H9 (cell line): ENCODE data around the gene TLR3. TPM values are rescaled to one million over a fixed set of nuclear protein-coding genes. Genes with fewer than 3 reads are reported as not detected.

Experiments used
- DNase-seq: peaks from one replicate; pipeline ENCODE4 v3.0.0-alpha.2; 2017
- H2AFZ ChIP-seq: one replicate; pipeline ENCODE4 v1.6.1; 2013; ENCODE audit warnings: mild to moderate bottlenecking, low read length, control low read depth, moderate library complexity
- H2AK5ac ChIP-seq: 2 replicates; pipeline ENCODE4 v1.6.1; 2013; ENCODE audit warnings: low read length, control low read depth, mixed read lengths; ENCODE audit not compliant: insufficient read length
- H2BK120ac ChIP-seq: one replicate; pipeline ENCODE4 v1.6.1; 2013; ENCODE audit warnings: low read depth, mild to moderate bottlenecking, low read length, control low read depth, inconsistent platforms; ENCODE audit not compliant: poor library complexity, severe bottlenecking
- H2BK12ac ChIP-seq: 2 replicates; pipeline ENCODE4 v1.6.1; 2013; ENCODE audit warnings: low read length, control low read depth, mixed read lengths, low read depth; ENCODE audit not compliant: insufficient read length
- H2BK15ac ChIP-seq: 2 replicates; pipeline ENCODE4 v1.6.1; 2013; ENCODE audit warnings: low read depth, low read length, control low read depth
- H2BK20ac ChIP-seq: one replicate; pipeline ENCODE4 v1.6.1; 2013; ENCODE audit warnings: low read depth, mild to moderate bottlenecking, low read length, control low read depth, inconsistent platforms; ENCODE audit not compliant: poor library complexity, severe bottlenecking
- H2BK5ac ChIP-seq: 2 replicates; pipeline ENCODE4 v1.6.1; 2013; ENCODE audit warnings: low read length, control low read depth, mixed read lengths; ENCODE audit not compliant: insufficient read length
- H3K14ac ChIP-seq: 2 replicates; pipeline ENCODE4 v1.6.1; 2013; ENCODE audit warnings: low read length, control low read depth; ENCODE audit not compliant: insufficient read depth
- H3K18ac ChIP-seq: 2 replicates; pipeline ENCODE4 v1.6.1; 2013; ENCODE audit warnings: low read depth, mild to moderate bottlenecking, mixed read lengths, low read length, control low read depth; ENCODE audit not compliant: insufficient read length
- H3K23ac ChIP-seq: 2 replicates; pipeline ENCODE4 v1.6.1; 2013; ENCODE audit warnings: low read length, control low read depth, mixed read lengths, low read depth; ENCODE audit not compliant: insufficient read length
- H3K23me2 ChIP-seq: 2 replicates; pipeline ENCODE4 v1.6.1; 2013; ENCODE audit warnings: low read depth, mild to moderate bottlenecking, mixed read lengths, low read length, control low read depth; ENCODE audit not compliant: insufficient read length, poor library complexity, severe bottlenecking
- H3K27ac ChIP-seq: 2 replicates; pipeline ENCODE4 v1.5.1; 2013; ENCODE audit warnings: low read length, control low read depth, mixed read lengths, low read depth; ENCODE audit not compliant: insufficient read length
- H3K27me3 ChIP-seq: 2 replicates; pipeline ENCODE4 v1.6.1; 2013; ENCODE audit warnings: low read length, control low read depth, inconsistent platforms; ENCODE audit not compliant: insufficient read depth
- H3K4ac ChIP-seq: 2 replicates; pipeline ENCODE4 v1.6.1; 2013; ENCODE audit warnings: low read depth, mild to moderate bottlenecking, control low read depth, inconsistent platforms, low read length, moderate library complexity
- H3K4me1 ChIP-seq: 2 replicates; pipeline ENCODE4 v1.6.1; 2013; ENCODE audit warnings: low read length, control low read depth, inconsistent platforms; ENCODE audit not compliant: insufficient read depth
- H3K4me2 ChIP-seq: 2 replicates; pipeline ENCODE4 v1.6.1; 2013; ENCODE audit warnings: low read length, control low read depth, mixed read lengths; ENCODE audit not compliant: insufficient read length, insufficient read depth
- H3K56ac ChIP-seq: 2 replicates; pipeline ENCODE4 v1.6.1; 2013; ENCODE audit warnings: low read depth, mild to moderate bottlenecking, mixed read lengths, low read length, control low read depth; ENCODE audit not compliant: insufficient read length
- H3K79me1 ChIP-seq: 2 replicates; pipeline ENCODE4 v1.6.1; 2013; ENCODE audit warnings: low read depth, mild to moderate bottlenecking, moderate library complexity, low read length, control low read depth, inconsistent platforms; ENCODE audit not compliant: insufficient read depth, poor library complexity, severe bottlenecking
- H3K79me2 ChIP-seq: 2 replicates; pipeline ENCODE4 v1.6.1; 2013; ENCODE audit warnings: low read length, control low read depth, inconsistent platforms; ENCODE audit not compliant: insufficient read depth
- H3K9ac ChIP-seq: 2 replicates; pipeline ENCODE4 v1.6.1; 2013; ENCODE audit warnings: low read length, control low read depth, mixed read lengths; ENCODE audit not compliant: insufficient read length; ENCODE audit errors: extremely low read depth
- H3K9me3 ChIP-seq: one replicate; pipeline ENCODE4 v1.6.1; 2013; ENCODE audit warnings: low read depth, low read length, inconsistent platforms; ENCODE audit not compliant: control insufficient read depth
- H3T11ph ChIP-seq: one replicate; pipeline ENCODE4 v1.6.1; 2013; ENCODE audit warnings: mild to moderate bottlenecking, low read length, control low read depth, inconsistent platforms
- H4K20me1 ChIP-seq: one replicate; pipeline ENCODE4 v1.6.1; 2013; ENCODE audit not compliant: control insufficient read depth, insufficient read length, insufficient read depth
- H4K5ac ChIP-seq: 2 replicates; pipeline ENCODE4 v1.6.1; 2013; ENCODE audit warnings: low read depth, mild to moderate bottlenecking, mixed read lengths, low read length, control low read depth; ENCODE audit not compliant: insufficient read length
- H4K8ac ChIP-seq: replicated peaks from 2 replicates; pipeline ENCODE4 v1.6.1; 2013; ENCODE audit warnings: low read length, control low read depth, mixed read lengths, low read depth; ENCODE audit not compliant: insufficient read length
- H4K91ac ChIP-seq: 2 replicates; pipeline ENCODE4 v1.6.1; 2013; ENCODE audit warnings: low read depth, mild to moderate bottlenecking, moderate library complexity, mixed read lengths, low read length, control low read depth; ENCODE audit not compliant: insufficient read length
- H3K27ac Mint-ChIP-seq, 3 experiments: 2 replicates in 2 of 3; 3 replicates in 1 of 3; pipeline ENCODE4 v1.8.0; 2020 to 2021; ENCODE audit warnings: mixed read lengths in 3 of 3, mild to moderate bottlenecking in 1 of 3, moderate library complexity in 1 of 3
- H3K27me3 Mint-ChIP-seq: 2 replicates; pipeline ENCODE4 v1.8.0; 2021; ENCODE audit warnings: low read depth, mild to moderate bottlenecking, moderate library complexity, mixed read lengths
- H3K36me3 Mint-ChIP-seq, 3 experiments: 2 replicates in 2 of 3; 3 replicates in 1 of 3; pipeline ENCODE4 v1.8.0; 2020 to 2021; ENCODE audit warnings: low read depth in 3 of 3, mixed read lengths in 3 of 3; ENCODE audit not compliant: insufficient read depth in 1 of 3
- H3K4me1 Mint-ChIP-seq, 2 experiments: 2 replicates each; pipeline ENCODE4 v1.8.0; 2020; ENCODE audit warnings: mixed read lengths in 2 of 2
- H3K4me3 Mint-ChIP-seq, 2 experiments: 2 replicates in 1 of 2; 3 replicates in 1 of 2; pipeline ENCODE4 v1.8.0; 2020 to 2021; ENCODE audit warnings: mild to moderate bottlenecking in 2 of 2, mixed read lengths in 2 of 2, moderate library complexity in 1 of 2
- H3K9me3 Mint-ChIP-seq, 2 experiments: 2 replicates in 1 of 2; 3 replicates in 1 of 2; pipeline ENCODE4 v1.8.0; 2020; ENCODE audit warnings: mild to moderate bottlenecking in 2 of 2, mixed read lengths in 2 of 2, moderate library complexity in 1 of 2
- WGBS: extraction: QIAGEN DNeasy Blood & Tissue Kit; methylation state at CpG from one replicate; pipeline ENCODE4 v1.1.7; 2013; ENCODE audit warnings: missing lambda C conversion rate, low lambda C conversion rate, mixed read lengths; ENCODE audit not compliant: insufficient read length; ENCODE audit errors: extremely low coverage; 5-methylcytosine and 5-hydroxymethylcytosine counted together
- total RNA-seq: library from RNA; stranded (reverse); gene quantifications from 2 replicates; pipeline ENCODE4 v1.2.1, GENCODE V29; 2021
- TF ChIP-seq, protein P1 (sequence below): fragments of 200-600 bp; sonication (generic); conservative IDR thresholded peaks from 3 replicates; pipeline ENCODE4 v1.8.0; 2021; ENCODE audit warnings: antibody characterized with exemption, mild to moderate bottlenecking

The TLR3 gene
- total RNA-seq, 1 experiment from 2014 or later, result 0.92 TPM

- Histone ChIP-seq H2BK20ac (no peak overlapping the region), H3K4ac (no peak overlapping the region), H3K9ac (no peak overlapping the region), H2BK120ac (no peak overlapping the region), H3K18ac (no peak overlapping the region), H3K9me3 (no peaks in the 10 kb centered on the region), H2AK5ac (no peak overlapping the region), H4K8ac (no peak overlapping the region), H4K20me1 (no peaks in the 10 kb centered on the region), H4K5ac (no peak overlapping the region), H3K4me1 (no peaks in the 10 kb centered on the region; the same call in 1 of the 2 replicates), H4K91ac (no peak overlapping the region), H2BK15ac (no peak overlapping the region), H3K23ac (no peak overlapping the region), H3K79me1 (no peaks in the 10 kb centered on the region), H3T11ph (no peak overlapping the region), H3K14ac (no peak overlapping the region), H2AFZ (no peak overlapping the region), H3K23me2 (peaks cover 12% of the 10 kb centered on the region), H2BK12ac (no peak overlapping the region), H3K79me2 (no peaks in the 10 kb centered on the region), H3K56ac (no peak overlapping the region), H3K27me3 (no peaks in the 10 kb centered on the region; the same call in 1 of the 2 replicates), H3K4me2 (no peak overlapping the region), H2BK5ac (no peak overlapping the region), H3K27ac (no peak overlapping the region)
- Mint-ChIP-seq H3K27me3 (peaks cover 33% of the 10 kb centered on the region), H3K9me3 (peaks cover 3 to 8% of the 10 kb centered on the region in 2 experiments; a peak in 4 of 5 replicates), H3K4me3 (no peak overlapping the region), H3K4me1 (peaks cover 22 to 28% of the 10 kb centered on the region in 2 experiments), H3K27ac (no peak overlapping the region), H3K36me3 (peaks cover 0 to 6% (median 6%) of the 10 kb centered on the region in 3 experiments; a peak in 3 of 7 replicates)
- no CpG with 5 or more reads among the region's 3 CpGs for WGBS
- TF ChIP-seq, protein P1, sequence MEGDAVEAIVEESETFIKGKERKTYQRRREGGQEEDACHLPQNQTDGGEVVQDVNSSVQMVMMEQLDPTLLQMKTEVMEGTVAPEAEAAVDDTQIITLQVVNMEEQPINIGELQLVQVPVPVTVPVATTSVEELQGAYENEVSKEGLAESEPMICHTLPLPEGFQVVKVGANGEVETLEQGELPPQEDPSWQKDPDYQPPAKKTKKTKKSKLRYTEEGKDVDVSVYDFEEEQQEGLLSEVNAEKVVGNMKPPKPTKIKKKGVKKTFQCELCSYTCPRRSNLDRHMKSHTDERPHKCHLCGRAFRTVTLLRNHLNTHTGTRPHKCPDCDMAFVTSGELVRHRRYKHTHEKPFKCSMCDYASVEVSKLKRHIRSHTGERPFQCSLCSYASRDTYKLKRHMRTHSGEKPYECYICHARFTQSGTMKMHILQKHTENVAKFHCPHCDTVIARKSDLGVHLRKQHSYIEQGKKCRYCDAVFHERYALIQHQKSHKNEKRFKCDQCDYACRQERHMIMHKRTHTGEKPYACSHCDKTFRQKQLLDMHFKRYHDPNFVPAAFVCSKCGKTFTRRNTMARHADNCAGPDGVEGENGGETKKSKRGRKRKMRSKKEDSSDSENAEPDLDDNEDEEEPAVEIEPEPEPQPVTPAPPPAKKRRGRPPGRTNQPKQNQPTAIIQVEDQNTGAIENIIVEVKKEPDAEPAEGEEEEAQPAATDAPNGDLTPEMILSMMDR, result no peak
- DNase-seq, result no peak
These were observed 39.4 kb downstream of the TLR3 start for GRCh38 chr4:186108391-186108790.
